ENCODE results near the gene BACH2.

DNA sequence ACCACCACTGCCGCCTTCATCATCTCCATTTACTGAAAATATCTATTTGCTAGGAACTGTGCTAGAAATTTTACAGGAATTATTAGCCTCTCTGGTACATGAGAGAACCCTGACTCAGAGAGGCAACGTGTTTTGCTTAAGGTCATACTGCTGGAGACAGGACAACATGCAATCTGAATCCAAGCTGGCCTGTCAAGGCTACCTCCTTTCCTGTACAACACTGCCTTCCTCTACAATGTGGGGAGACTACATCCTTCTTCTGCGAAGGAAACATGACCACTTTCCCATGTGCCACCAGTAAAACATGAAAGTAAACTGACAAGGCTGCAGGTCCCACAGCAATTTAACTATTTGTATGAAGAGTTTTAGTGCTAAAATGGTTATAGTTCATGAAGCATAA, 200.9 kb downstream of the BACH2 start:
- TF ChIP-seq, protein P1, sequence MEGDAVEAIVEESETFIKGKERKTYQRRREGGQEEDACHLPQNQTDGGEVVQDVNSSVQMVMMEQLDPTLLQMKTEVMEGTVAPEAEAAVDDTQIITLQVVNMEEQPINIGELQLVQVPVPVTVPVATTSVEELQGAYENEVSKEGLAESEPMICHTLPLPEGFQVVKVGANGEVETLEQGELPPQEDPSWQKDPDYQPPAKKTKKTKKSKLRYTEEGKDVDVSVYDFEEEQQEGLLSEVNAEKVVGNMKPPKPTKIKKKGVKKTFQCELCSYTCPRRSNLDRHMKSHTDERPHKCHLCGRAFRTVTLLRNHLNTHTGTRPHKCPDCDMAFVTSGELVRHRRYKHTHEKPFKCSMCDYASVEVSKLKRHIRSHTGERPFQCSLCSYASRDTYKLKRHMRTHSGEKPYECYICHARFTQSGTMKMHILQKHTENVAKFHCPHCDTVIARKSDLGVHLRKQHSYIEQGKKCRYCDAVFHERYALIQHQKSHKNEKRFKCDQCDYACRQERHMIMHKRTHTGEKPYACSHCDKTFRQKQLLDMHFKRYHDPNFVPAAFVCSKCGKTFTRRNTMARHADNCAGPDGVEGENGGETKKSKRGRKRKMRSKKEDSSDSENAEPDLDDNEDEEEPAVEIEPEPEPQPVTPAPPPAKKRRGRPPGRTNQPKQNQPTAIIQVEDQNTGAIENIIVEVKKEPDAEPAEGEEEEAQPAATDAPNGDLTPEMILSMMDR (conservative IDR thresholded peaks at IDR 0.05; ENCODE audit: low read depth in 2 of 2) = no peak
- no peak for TF ChIP-seq CREB1 (CRISPR knock-in tag; IDR thresholded peaks at IDR 0.05; ENCODE audit: low read depth)
- no peak for TF ChIP-seq ZNF114 (CRISPR knock-in tag; IDR thresholded peaks at IDR 0.05)
- no peak for TF ChIP-seq JUNB (IDR thresholded peaks at IDR 0.05; ENCODE audit: unreplicated experiment)
- TF ChIP-seq POLR2AphosphoS5 (IDR thresholded peaks at IDR 0.05; ENCODE audit: low read depth) = no peak
- TF ChIP-seq, protein P2, sequence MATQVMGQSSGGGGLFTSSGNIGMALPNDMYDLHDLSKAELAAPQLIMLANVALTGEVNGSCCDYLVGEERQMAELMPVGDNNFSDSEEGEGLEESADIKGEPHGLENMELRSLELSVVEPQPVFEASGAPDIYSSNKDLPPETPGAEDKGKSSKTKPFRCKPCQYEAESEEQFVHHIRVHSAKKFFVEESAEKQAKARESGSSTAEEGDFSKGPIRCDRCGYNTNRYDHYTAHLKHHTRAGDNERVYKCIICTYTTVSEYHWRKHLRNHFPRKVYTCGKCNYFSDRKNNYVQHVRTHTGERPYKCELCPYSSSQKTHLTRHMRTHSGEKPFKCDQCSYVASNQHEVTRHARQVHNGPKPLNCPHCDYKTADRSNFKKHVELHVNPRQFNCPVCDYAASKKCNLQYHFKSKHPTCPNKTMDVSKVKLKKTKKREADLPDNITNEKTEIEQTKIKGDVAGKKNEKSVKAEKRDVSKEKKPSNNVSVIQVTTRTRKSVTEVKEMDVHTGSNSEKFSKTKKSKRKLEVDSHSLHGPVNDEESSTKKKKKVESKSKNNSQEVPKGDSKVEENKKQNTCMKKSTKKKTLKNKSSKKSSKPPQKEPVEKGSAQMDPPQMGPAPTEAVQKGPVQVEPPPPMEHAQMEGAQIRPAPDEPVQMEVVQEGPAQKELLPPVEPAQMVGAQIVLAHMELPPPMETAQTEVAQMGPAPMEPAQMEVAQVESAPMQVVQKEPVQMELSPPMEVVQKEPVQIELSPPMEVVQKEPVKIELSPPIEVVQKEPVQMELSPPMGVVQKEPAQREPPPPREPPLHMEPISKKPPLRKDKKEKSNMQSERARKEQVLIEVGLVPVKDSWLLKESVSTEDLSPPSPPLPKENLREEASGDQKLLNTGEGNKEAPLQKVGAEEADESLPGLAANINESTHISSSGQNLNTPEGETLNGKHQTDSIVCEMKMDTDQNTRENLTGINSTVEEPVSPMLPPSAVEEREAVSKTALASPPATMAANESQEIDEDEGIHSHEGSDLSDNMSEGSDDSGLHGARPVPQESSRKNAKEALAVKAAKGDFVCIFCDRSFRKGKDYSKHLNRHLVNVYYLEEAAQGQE (IDR thresholded peaks at IDR 0.05; ENCODE audit: unreplicated experiment) = no peak
- TF ChIP-seq EZH2phosphoT487 (IDR thresholded peaks at IDR 0.05; ENCODE audit: unreplicated experiment) = no peak
- no peak for TF ChIP-seq NANOG (IDR thresholded peaks at IDR 0.05; ENCODE audit: borderline replicate concordance)
- TF ChIP-seq EZH2 (IDR thresholded peaks at IDR 0.05; ENCODE audit: low read depth, unreplicated experiment) = no peak

All from GM23338 (cell line).